ENCODE measurements around the gene MTNR1A. TPM values are rescaled to one million over a fixed set of nuclear protein-coding genes. Genes with fewer than 3 reads are reported as not detected.

The MTNR1A gene
- polyA plus RNA-seq, 3 donors = 1.5 to 2.0 (median 1.8) TPM

- DNase-seq = no peak
These were observed 58.3 kb downstream of the MTNR1A start for GRCh38 chr4:186497043-186497442.

- no peak for DNase-seq
These were observed 60.9 kb downstream of the MTNR1A start for GRCh38 chr4:186494496-186494895.

- no peak for DNase-seq
These were observed 67.6 kb downstream of the MTNR1A start for GRCh38 chr4:186487726-186488125.

- DNase-seq = peak; percentile 11
These were observed 69.2 kb downstream of the MTNR1A start for GRCh38 chr4:186486172-186486571.

- peak; percentile 29 for DNase-seq
These were observed 69.8 kb downstream of the MTNR1A start for GRCh38 chr4:186485561-186486062.

- DNase-seq = no peak
These were observed 70.2 kb downstream of the MTNR1A start for GRCh38 chr4:186485150-186485549.

GRCh38 chr4:186483656-186484055 lies 71.7 kb downstream of the MTNR1A start:
- no peak for DNase-seq

Other genes with a start within 250 kb of the MTNR1A start
- gene FAT1, start 168.3 kb upstream of the MTNR1A start, polyA plus RNA-seq (ENCODE audit: insufficient read length in 3 of 3) = 100 to 1,000 TPM; 230 to 305 (median 250) TPM